H9 (cell line): ENCODE data around the gene SALL3. TPM values are rescaled to one million over a fixed set of nuclear protein-coding genes. Genes with fewer than 3 reads are reported as not detected.

ENCODE experiments used
- DNase-seq: peaks from one replicate; pipeline ENCODE4 v3.0.0-alpha.2; 2017
- H2AFZ ChIP-seq: one replicate; pipeline ENCODE4 v1.6.1; 2013; ENCODE audit warnings: mild to moderate bottlenecking, low read length, control low read depth, moderate library complexity
- H2AK5ac ChIP-seq: 2 replicates; pipeline ENCODE4 v1.6.1; 2013; ENCODE audit warnings: low read length, control low read depth, mixed read lengths; ENCODE audit not compliant: insufficient read length
- H2BK120ac ChIP-seq: one replicate; pipeline ENCODE4 v1.6.1; 2013; ENCODE audit warnings: low read depth, mild to moderate bottlenecking, low read length, control low read depth, inconsistent platforms; ENCODE audit not compliant: poor library complexity, severe bottlenecking
- H2BK12ac ChIP-seq: 2 replicates; pipeline ENCODE4 v1.6.1; 2013; ENCODE audit warnings: low read length, control low read depth, mixed read lengths, low read depth; ENCODE audit not compliant: insufficient read length
- H2BK15ac ChIP-seq: 2 replicates; pipeline ENCODE4 v1.6.1; 2013; ENCODE audit warnings: low read depth, low read length, control low read depth
- H2BK20ac ChIP-seq: one replicate; pipeline ENCODE4 v1.6.1; 2013; ENCODE audit warnings: low read depth, mild to moderate bottlenecking, low read length, control low read depth, inconsistent platforms; ENCODE audit not compliant: poor library complexity, severe bottlenecking
- H2BK5ac ChIP-seq: 2 replicates; pipeline ENCODE4 v1.6.1; 2013; ENCODE audit warnings: low read length, control low read depth, mixed read lengths; ENCODE audit not compliant: insufficient read length
- H3K14ac ChIP-seq: 2 replicates; pipeline ENCODE4 v1.6.1; 2013; ENCODE audit warnings: low read length, control low read depth; ENCODE audit not compliant: insufficient read depth
- H3K18ac ChIP-seq: 2 replicates; pipeline ENCODE4 v1.6.1; 2013; ENCODE audit warnings: low read depth, mild to moderate bottlenecking, mixed read lengths, low read length, control low read depth; ENCODE audit not compliant: insufficient read length
- H3K23ac ChIP-seq: 2 replicates; pipeline ENCODE4 v1.6.1; 2013; ENCODE audit warnings: low read length, control low read depth, mixed read lengths, low read depth; ENCODE audit not compliant: insufficient read length
- H3K23me2 ChIP-seq: 2 replicates; pipeline ENCODE4 v1.6.1; 2013; ENCODE audit warnings: low read depth, mild to moderate bottlenecking, mixed read lengths, low read length, control low read depth; ENCODE audit not compliant: insufficient read length, poor library complexity, severe bottlenecking
- H3K27ac ChIP-seq: 2 replicates; pipeline ENCODE4 v1.5.1; 2013; ENCODE audit warnings: low read length, control low read depth, mixed read lengths, low read depth; ENCODE audit not compliant: insufficient read length
- H3K27me3 ChIP-seq: 2 replicates; pipeline ENCODE4 v1.6.1; 2013; ENCODE audit warnings: low read length, control low read depth, inconsistent platforms; ENCODE audit not compliant: insufficient read depth
- H3K4ac ChIP-seq: 2 replicates; pipeline ENCODE4 v1.6.1; 2013; ENCODE audit warnings: low read depth, mild to moderate bottlenecking, control low read depth, inconsistent platforms, low read length, moderate library complexity
- H3K4me1 ChIP-seq: 2 replicates; pipeline ENCODE4 v1.6.1; 2013; ENCODE audit warnings: low read length, control low read depth, inconsistent platforms; ENCODE audit not compliant: insufficient read depth
- H3K4me2 ChIP-seq: 2 replicates; pipeline ENCODE4 v1.6.1; 2013; ENCODE audit warnings: low read length, control low read depth, mixed read lengths; ENCODE audit not compliant: insufficient read length, insufficient read depth
- H3K56ac ChIP-seq: 2 replicates; pipeline ENCODE4 v1.6.1; 2013; ENCODE audit warnings: low read depth, mild to moderate bottlenecking, mixed read lengths, low read length, control low read depth; ENCODE audit not compliant: insufficient read length
- H3K79me1 ChIP-seq: 2 replicates; pipeline ENCODE4 v1.6.1; 2013; ENCODE audit warnings: low read depth, mild to moderate bottlenecking, moderate library complexity, low read length, control low read depth, inconsistent platforms; ENCODE audit not compliant: insufficient read depth, poor library complexity, severe bottlenecking
- H3K79me2 ChIP-seq: 2 replicates; pipeline ENCODE4 v1.6.1; 2013; ENCODE audit warnings: low read length, control low read depth, inconsistent platforms; ENCODE audit not compliant: insufficient read depth
- H3K9ac ChIP-seq: 2 replicates; pipeline ENCODE4 v1.6.1; 2013; ENCODE audit warnings: low read length, control low read depth, mixed read lengths; ENCODE audit not compliant: insufficient read length; ENCODE audit errors: extremely low read depth
- H3K9me3 ChIP-seq: one replicate; pipeline ENCODE4 v1.6.1; 2013; ENCODE audit warnings: low read depth, low read length, inconsistent platforms; ENCODE audit not compliant: control insufficient read depth
- H3T11ph ChIP-seq: one replicate; pipeline ENCODE4 v1.6.1; 2013; ENCODE audit warnings: mild to moderate bottlenecking, low read length, control low read depth, inconsistent platforms
- H4K20me1 ChIP-seq: one replicate; pipeline ENCODE4 v1.6.1; 2013; ENCODE audit not compliant: control insufficient read depth, insufficient read length, insufficient read depth
- H4K5ac ChIP-seq: 2 replicates; pipeline ENCODE4 v1.6.1; 2013; ENCODE audit warnings: low read depth, mild to moderate bottlenecking, mixed read lengths, low read length, control low read depth; ENCODE audit not compliant: insufficient read length
- H4K8ac ChIP-seq: replicated peaks from 2 replicates; pipeline ENCODE4 v1.6.1; 2013; ENCODE audit warnings: low read length, control low read depth, mixed read lengths, low read depth; ENCODE audit not compliant: insufficient read length
- H4K91ac ChIP-seq: 2 replicates; pipeline ENCODE4 v1.6.1; 2013; ENCODE audit warnings: low read depth, mild to moderate bottlenecking, moderate library complexity, mixed read lengths, low read length, control low read depth; ENCODE audit not compliant: insufficient read length
- H3K27ac Mint-ChIP-seq, 3 experiments: 2 replicates in 2 of 3; 3 replicates in 1 of 3; pipeline ENCODE4 v1.8.0; 2020 to 2021; ENCODE audit warnings: mixed read lengths in 3 of 3, mild to moderate bottlenecking in 1 of 3, moderate library complexity in 1 of 3
- H3K27me3 Mint-ChIP-seq: 2 replicates; pipeline ENCODE4 v1.8.0; 2021; ENCODE audit warnings: low read depth, mild to moderate bottlenecking, moderate library complexity, mixed read lengths
- H3K36me3 Mint-ChIP-seq, 3 experiments: 2 replicates in 2 of 3; 3 replicates in 1 of 3; pipeline ENCODE4 v1.8.0; 2020 to 2021; ENCODE audit warnings: low read depth in 3 of 3, mixed read lengths in 3 of 3; ENCODE audit not compliant: insufficient read depth in 1 of 3
- H3K4me1 Mint-ChIP-seq, 2 experiments: 2 replicates each; pipeline ENCODE4 v1.8.0; 2020; ENCODE audit warnings: mixed read lengths in 2 of 2
- H3K4me3 Mint-ChIP-seq, 2 experiments: 2 replicates in 1 of 2; 3 replicates in 1 of 2; pipeline ENCODE4 v1.8.0; 2020 to 2021; ENCODE audit warnings: mild to moderate bottlenecking in 2 of 2, mixed read lengths in 2 of 2, moderate library complexity in 1 of 2
- H3K9me3 Mint-ChIP-seq, 2 experiments: 2 replicates in 1 of 2; 3 replicates in 1 of 2; pipeline ENCODE4 v1.8.0; 2020; ENCODE audit warnings: mild to moderate bottlenecking in 2 of 2, mixed read lengths in 2 of 2, moderate library complexity in 1 of 2
- CTCF ChIP-seq: fragments of 200-600 bp; sonication (generic); conservative IDR thresholded peaks from 3 replicates; pipeline ENCODE4 v1.8.0; 2021; ENCODE audit warnings: antibody characterized with exemption, mild to moderate bottlenecking
- WGBS: extraction: QIAGEN DNeasy Blood & Tissue Kit; methylation state at CpG from one replicate; pipeline ENCODE4 v1.1.7; 2013; ENCODE audit warnings: missing lambda C conversion rate, low lambda C conversion rate, mixed read lengths; ENCODE audit not compliant: insufficient read length; ENCODE audit errors: extremely low coverage; 5-methylcytosine and 5-hydroxymethylcytosine counted together
- total RNA-seq: library from RNA; stranded (reverse); gene quantifications from 2 replicates; pipeline ENCODE4 v1.2.1, GENCODE V29; 2021

Gene SALL3
- total RNA-seq, 1 experiment from 2014 or later = 52.4 TPM

DNA sequence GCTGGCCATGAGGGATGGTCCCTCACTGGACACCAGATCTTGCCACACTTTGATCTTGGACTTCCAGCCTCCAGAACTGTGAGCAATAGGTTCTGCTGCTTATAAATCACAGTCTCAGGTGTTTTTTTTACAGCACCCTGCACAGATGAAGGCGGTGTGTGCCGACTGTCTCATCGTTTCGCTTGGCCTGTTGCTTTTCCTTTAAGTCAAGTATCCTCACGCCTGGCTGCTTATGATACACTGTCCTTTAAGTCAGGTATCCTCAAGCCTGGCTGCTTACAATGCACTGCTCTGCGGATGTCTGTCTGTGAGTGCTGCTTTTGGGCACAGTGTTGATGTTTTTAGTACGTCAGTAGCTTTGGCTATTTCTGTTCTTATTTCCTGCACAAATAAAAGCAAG, 40.3 kb downstream of the SALL3 start:
- Histone ChIP-seq H3K14ac (peak overlapping the region; percentile 49), H3K4me2 (no peak overlapping the region), H3K4me1 (no peaks in the 10 kb centered on the region), H4K91ac (no peak overlapping the region), H3K23me2 (no peaks in the 10 kb centered on the region), H3K27me3 (no peaks in the 10 kb centered on the region), H3K56ac (no peak overlapping the region), H3K18ac (no peak overlapping the region), H3K79me2 (no peaks in the 10 kb centered on the region), H3K27ac (no peak overlapping the region), H4K8ac (no peak overlapping the region), H2BK120ac (no peak overlapping the region), H3K23ac (no peak overlapping the region), H2AFZ (no peak overlapping the region), H3K4ac (no peak overlapping the region), H3T11ph (no peak overlapping the region), H2BK5ac (no peak overlapping the region), H3K79me1 (no peaks in the 10 kb centered on the region), H2BK12ac (no peak overlapping the region), H2BK20ac (no peak overlapping the region), H3K9ac (no peak overlapping the region), H2AK5ac (no peak overlapping the region), H3K9me3 (peaks cover 9% of the 10 kb centered on the region), H4K20me1 (no peaks in the 10 kb centered on the region), H4K5ac (no peak overlapping the region), H2BK15ac (no peak overlapping the region)
- Mint-ChIP-seq H3K4me3 (no peak overlapping the region), H3K36me3 (peaks cover 0 to 15% (median 2%) of the 10 kb centered on the region in 3 experiments; a peak in 2 of 7 replicates), H3K27ac (no peak overlapping the region), H3K9me3 (peaks cover 8 to 11% of the 10 kb centered on the region in 2 experiments; a peak in 4 of 5 replicates), H3K4me1 (no peaks in the 10 kb centered on the region), H3K27me3 (no peaks in the 10 kb centered on the region; the same call in 1 of the 2 replicates)
- no CpG with 5 or more reads among the region's 7 CpGs for WGBS
- TF ChIP-seq CTCF = no peak
- no peak for DNase-seq
